Neutrophil (primary cell): ENCODE results near the gene NRK.

Experiments
- H3K27ac ChIP-seq: fragments of 200-600 bp; sonication (generic); 2 replicates; pipeline ENCODE4 v1.5.1; 2016; ENCODE audit warnings: mild to moderate bottlenecking, moderate library complexity
- H3K27me3 ChIP-seq: fragments of 200-600 bp; sonication (generic); 2 replicates; pipeline ENCODE4 v1.6.0; 2016; ENCODE audit warnings: mild to moderate bottlenecking
- H3K36me3 ChIP-seq: fragments of 200-600 bp; sonication (generic); 2 replicates; pipeline ENCODE4 v1.5.1; 2017
- H3K4me1 ChIP-seq, 2 experiments: fragments of 200-600 bp in 1 of 2; sonication (generic) in 1 of 2; 1 replicate in 1 of 2; 2 replicates in 1 of 2; pipeline versions ENCODE4 v1.5.1 to v1.6.1; 2013 to 2016; ENCODE audit warnings: low read depth in 1 of 2, low read length in 1 of 2, mild to moderate bottlenecking in 1 of 2, moderate library complexity in 1 of 2; ENCODE audit not compliant: control insufficient read depth in 1 of 2, insufficient read depth in 1 of 2
- H3K4me3 ChIP-seq, 2 experiments: fragments of 200-600 bp in 1 of 2; sonication (generic) in 1 of 2; 1 replicate in 1 of 2; 2 replicates in 1 of 2; pipeline ENCODE4 v1.5.1; 2013 to 2016; ENCODE audit warnings: low read depth in 1 of 2, low read length in 1 of 2, mild to moderate bottlenecking in 1 of 2, moderate library complexity in 1 of 2
- H3K9me3 ChIP-seq: fragments of 200-600 bp; sonication (generic); 2 replicates; pipeline ENCODE4 v1.5.1; 2016
- TF ChIP-seq, protein P1 (sequence below): fragments of 200-600 bp; sonication (generic); IDR thresholded peaks from 2 replicates; pipeline ENCODE4 v1.5.1; 2016; ENCODE audit warnings: antibody characterized with exemption

Gene NRK

DNA sequence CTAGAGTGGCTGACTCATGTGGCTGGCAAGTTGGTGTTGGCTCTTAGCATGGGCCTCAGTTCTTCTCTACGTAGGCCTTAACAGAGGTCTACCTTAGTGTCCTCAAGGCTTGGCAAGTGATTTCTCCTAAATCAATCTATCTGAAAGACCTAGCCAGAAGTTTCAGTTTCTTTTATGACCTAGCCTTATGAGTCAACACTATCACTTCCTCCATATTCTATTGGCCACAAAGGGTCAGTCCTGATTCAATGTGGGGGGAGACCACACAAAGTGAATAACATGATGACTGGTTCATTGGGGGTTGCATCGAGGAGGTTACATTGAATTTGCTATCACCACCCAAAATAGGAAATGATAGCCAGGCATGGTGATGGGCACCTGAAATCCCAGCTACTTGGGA lies 5.8 kb upstream of the NRK start:
- H3K9me3 ChIP-seq = no peaks in the 10 kb centered on the region
- TF ChIP-seq, protein P1, sequence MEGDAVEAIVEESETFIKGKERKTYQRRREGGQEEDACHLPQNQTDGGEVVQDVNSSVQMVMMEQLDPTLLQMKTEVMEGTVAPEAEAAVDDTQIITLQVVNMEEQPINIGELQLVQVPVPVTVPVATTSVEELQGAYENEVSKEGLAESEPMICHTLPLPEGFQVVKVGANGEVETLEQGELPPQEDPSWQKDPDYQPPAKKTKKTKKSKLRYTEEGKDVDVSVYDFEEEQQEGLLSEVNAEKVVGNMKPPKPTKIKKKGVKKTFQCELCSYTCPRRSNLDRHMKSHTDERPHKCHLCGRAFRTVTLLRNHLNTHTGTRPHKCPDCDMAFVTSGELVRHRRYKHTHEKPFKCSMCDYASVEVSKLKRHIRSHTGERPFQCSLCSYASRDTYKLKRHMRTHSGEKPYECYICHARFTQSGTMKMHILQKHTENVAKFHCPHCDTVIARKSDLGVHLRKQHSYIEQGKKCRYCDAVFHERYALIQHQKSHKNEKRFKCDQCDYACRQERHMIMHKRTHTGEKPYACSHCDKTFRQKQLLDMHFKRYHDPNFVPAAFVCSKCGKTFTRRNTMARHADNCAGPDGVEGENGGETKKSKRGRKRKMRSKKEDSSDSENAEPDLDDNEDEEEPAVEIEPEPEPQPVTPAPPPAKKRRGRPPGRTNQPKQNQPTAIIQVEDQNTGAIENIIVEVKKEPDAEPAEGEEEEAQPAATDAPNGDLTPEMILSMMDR = no peak
- H3K36me3 ChIP-seq = no peaks in the 10 kb centered on the region
- no peaks in the 10 kb centered on the region for H3K4me1 ChIP-seq
- H3K27ac ChIP-seq = no peak overlapping the region
- H3K27me3 ChIP-seq = peaks cover 15% of the 10 kb centered on the region
- no peak overlapping the region for H3K4me3 ChIP-seq

- peaks cover 42% of the 10 kb centered on the region for H3K27me3 ChIP-seq
Measured at GRCh38 chrX:105820247-105820646, 2.1 kb upstream of the NRK start.

DNA sequence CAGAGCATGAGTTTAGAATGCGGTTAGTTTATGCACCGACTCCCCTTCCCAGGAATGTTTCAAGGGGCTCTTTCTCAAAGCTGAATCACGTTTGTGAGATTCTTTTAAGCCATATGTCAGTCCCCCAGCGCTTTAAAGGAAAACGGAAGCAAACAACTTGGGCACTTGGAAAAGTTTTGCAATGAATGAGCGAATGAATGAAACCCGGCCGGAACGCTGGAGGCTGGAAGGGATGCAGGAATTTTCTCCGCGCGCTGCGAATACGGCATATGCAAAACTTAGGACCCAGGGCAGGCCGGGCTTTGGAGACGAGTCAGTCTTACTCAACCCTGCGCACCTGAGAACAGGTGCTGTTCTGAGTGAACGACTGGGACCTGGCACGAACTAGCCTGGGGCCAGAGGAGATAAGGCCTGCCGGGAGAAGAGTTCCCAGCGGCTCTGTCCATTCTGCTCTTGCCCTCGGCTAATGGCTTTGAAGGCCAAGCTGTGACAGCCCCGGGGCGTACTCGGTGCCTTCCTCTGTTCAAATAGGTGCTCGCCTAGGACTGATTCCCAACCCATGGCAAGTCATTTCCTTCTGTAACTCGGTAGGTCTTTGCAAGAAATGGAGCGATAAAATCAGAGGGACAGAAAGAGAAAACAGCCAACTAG lies 743 bp upstream of the NRK start:
- H3K9me3 ChIP-seq = no peaks in the 10 kb centered on the region
- TF ChIP-seq, protein P1 = no peak
- no peak overlapping the region for H3K27ac ChIP-seq
- H3K36me3 ChIP-seq = no peaks in the 10 kb centered on the region
- H3K27me3 ChIP-seq = peaks cover 42% of the 10 kb centered on the region
- H3K4me3 ChIP-seq = no peak overlapping the region
- H3K4me1 ChIP-seq = no peaks in the 10 kb centered on the region

More at GRCh38 chrX:105820247-105820646, 2.1 kb upstream of the NRK start:
- Histone ChIP-seq H3K9me3 (no peaks in the 10 kb centered on the region), H3K27ac (no peak overlapping the region), H3K4me3 (no peak overlapping the region), H3K36me3 (no peaks in the 10 kb centered on the region), H3K4me1 (no peaks in the 10 kb centered on the region)
- TF ChIP-seq, protein P1 = no peak

- H3K9me3 ChIP-seq = no peaks in the 10 kb centered on the region
- H3K4me3 ChIP-seq = no peak overlapping the region
- TF ChIP-seq, protein P1 = no peak
- no peaks in the 10 kb centered on the region for H3K36me3 ChIP-seq
- peaks cover 42% of the 10 kb centered on the region for H3K27me3 ChIP-seq
- H3K27ac ChIP-seq = no peak overlapping the region
- no peaks in the 10 kb centered on the region for H3K4me1 ChIP-seq
Measured at GRCh38 chrX:105823092-105823455, 735 bp downstream of the NRK start.

DNA sequence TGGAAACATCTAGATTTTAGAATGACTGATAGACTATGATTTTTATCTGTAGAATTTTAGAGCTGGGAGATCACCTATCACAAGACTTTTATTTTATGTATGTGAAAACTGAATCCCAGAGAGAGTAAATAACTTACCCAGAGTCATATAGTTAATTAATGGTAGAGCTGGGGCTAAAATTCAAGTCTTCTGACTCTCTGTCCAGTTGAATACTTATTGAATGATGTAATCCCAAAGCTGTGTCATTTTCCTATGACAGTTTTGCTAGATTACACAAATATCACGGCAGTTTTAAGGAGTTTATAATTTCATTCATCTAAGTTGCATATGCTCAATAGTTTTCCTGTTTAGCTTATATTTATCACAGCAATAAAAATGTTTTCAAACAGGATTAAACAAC lies 6.7 kb downstream of the NRK start:
- Histone ChIP-seq H3K36me3 (no peaks in the 10 kb centered on the region), H3K27ac (no peak overlapping the region), H3K9me3 (no peaks in the 10 kb centered on the region), H3K4me1 (no peaks in the 10 kb centered on the region), H3K4me3 (no peak overlapping the region), H3K27me3 (peaks cover 1% of the 10 kb centered on the region)
- TF ChIP-seq, protein P1 = no peak
